HCT116 (cell line): ENCODE measurements around the gene PYY. TPM values are rescaled to one million over a fixed set of nuclear protein-coding genes. Genes with fewer than 3 reads are reported as not detected.

Source experiments
- ATAC-seq: fragments of 200-7000 bp; cut with Tn5 transposase; 2 replicates; pipeline ENCODE4 v1.9.1; 2020; ENCODE audit warnings: mild to moderate bottlenecking, moderate library complexity
- BruUV-seq: library from RNA; stranded (reverse); fragments of 400-500 nt; replicated peaks from 2 replicates; lab custom pipeline; 2021; lab: Mats Ljungman, UMichigan
- CTCF ChIA-PET: fragments of 300-600 bp; sonication (Branson Sonifier 250); formaldehyde crosslinking; loops from one replicate; lab custom pipeline; 2021; ENCODE audit warnings: antibody characterized with exemption; lab: Charles Lee
- POLR2A ChIA-PET: fragments of 300-600, 350-600 bp; sonication (Branson Sonifier 250); formaldehyde crosslinking; loops from one replicate; lab custom pipeline; 2021; ENCODE audit warnings: antibody characterized with exemption; lab: Charles Lee
- RAD21 ChIA-PET, 2 experiments: fragments of 300-600 bp; sonication (Branson Sonifier 250); formaldehyde crosslinking; loops; one replicate each; lab custom pipeline; 2023; ENCODE audit warnings: low total read pairs in 2 of 2; ENCODE audit not compliant: uncharacterized antibody in 2 of 2, unreplicated experiment in 2 of 2, low non-redundant PET in 1 of 2; lab: Charles Lee
- DNase-seq: peaks from one replicate; pipeline ENCODE4 v3.0.0-alpha.2; 2010; ENCODE audit warnings: low read depth, low spot score
- H2AFZ ChIP-seq: fragments of 200-600 bp; shearing (Covaris generic), sonication (generic); 2 replicates; pipeline ENCODE4 v1.6.1; 2017; ENCODE audit warnings: low read depth, mixed run types, mixed read lengths, antibody characterized with exemption, low read length; ENCODE audit not compliant: poor library complexity, severe bottlenecking
- H3K27ac ChIP-seq: 2 replicates; pipeline ENCODE4 v1.5.1; 2012; ENCODE audit warnings: low read depth, low read length
- H3K27me3 ChIP-seq: fragments of 200-600 bp; sonication (generic); 2 replicates; pipeline ENCODE4 v1.6.1; 2016; ENCODE audit warnings: mixed run types, low read length, mixed read lengths; ENCODE audit not compliant: insufficient read depth
- H3K36me3 ChIP-seq, 2 experiments: fragments of 200-500 bp in 1 of 2; fragments of 200-600 bp in 1 of 2; sonication (Bioruptor generic) in 1 of 2; sonication (generic) in 1 of 2; 2 replicates each; pipeline versions ENCODE4 v1.5.1 to v1.6.1; 2014 to 2016; ENCODE audit warnings: low read length in 2 of 2, inconsistent platforms in 1 of 2, mixed read lengths in 1 of 2, mixed run types in 1 of 2; ENCODE audit not compliant: insufficient read depth in 2 of 2, control insufficient read depth in 1 of 2
- H3K4me1 ChIP-seq, 2 experiments: fragments of 200-600 bp in 1 of 2; sonication (generic) in 1 of 2; 2 replicates each; pipeline versions ENCODE4 v1.5.1 to v1.6.1; 2012 to 2017; ENCODE audit warnings: low read length in 2 of 2, inconsistent platforms in 1 of 2, mild to moderate bottlenecking in 1 of 2, mixed read lengths in 1 of 2, mixed run types in 1 of 2, moderate library complexity in 1 of 2; ENCODE audit not compliant: insufficient read depth in 2 of 2, control insufficient read depth in 1 of 2
- H3K4me2 ChIP-seq: fragments of 200-600 bp; sonication (generic); 2 replicates; pipeline ENCODE4 v1.6.1; 2017; ENCODE audit warnings: mixed run types, low read length, mixed read lengths
- H3K4me3 ChIP-seq, 2 experiments: fragments of 200-600 bp in 1 of 2; sonication (generic) in 1 of 2; replicated peaks in 1 of 2; 2 replicates each; pipeline ENCODE4 v1.5.1; 2011 to 2016; ENCODE audit warnings: low read length in 2 of 2, control low read depth in 1 of 2, low read depth in 1 of 2, mild to moderate bottlenecking in 1 of 2, mixed read lengths in 1 of 2, mixed run types in 1 of 2
- H3K79me2 ChIP-seq: fragments of 200-600 bp; sonication (generic); 2 replicates; pipeline ENCODE4 v1.6.1; 2017; ENCODE audit warnings: mild to moderate bottlenecking, mixed run types, low read length, moderate library complexity, mixed read lengths; ENCODE audit not compliant: insufficient read depth
- H3K9ac ChIP-seq: fragments of 200-600 bp; sonication (generic); 2 replicates; pipeline ENCODE4 v1.6.1; 2016; ENCODE audit warnings: low read length, mixed read lengths
- H3K9me2 ChIP-seq: fragments of 200-600 bp; sonication (generic), shearing (Covaris generic); 2 replicates; pipeline ENCODE4 v1.6.1; 2017; ENCODE audit warnings: mixed run types, mild to moderate bottlenecking, moderate library complexity; ENCODE audit not compliant: insufficient read depth
- H3K9me3 ChIP-seq, 2 experiments: fragments of 200-500 bp in 1 of 2; fragments of 200-600 bp in 1 of 2; sonication (Bioruptor generic) in 1 of 2; sonication (generic) in 1 of 2; 2 replicates each; pipeline ENCODE4 v1.6.1; 2014 to 2017; ENCODE audit warnings: low read length in 2 of 2, mixed read lengths in 2 of 2, inconsistent platforms in 1 of 2, low read depth in 1 of 2, mild to moderate bottlenecking in 1 of 2, mixed run types in 1 of 2, moderate library complexity in 1 of 2; ENCODE audit not compliant: control insufficient read depth in 1 of 2, insufficient read depth in 1 of 2
- H4K20me1 ChIP-seq: fragments of 200-600 bp; sonication (generic), shearing (Covaris generic); 2 replicates; pipeline ENCODE4 v1.6.1; 2017; ENCODE audit warnings: mixed run types, mild to moderate bottlenecking, moderate library complexity; ENCODE audit not compliant: insufficient read depth
- EZH2 ChIP-seq: fragments of 200-600 bp; sonication (generic); IDR thresholded peaks from 2 replicates; pipeline ENCODE4 v1.6.1; 2017; ENCODE audit warnings: antibody characterized with exemption, mixed run types
- REST ChIP-seq: IDR thresholded peaks from 2 replicates; pipeline ENCODE4 v1.6.1; 2012; ENCODE audit warnings: low read depth
- ZBTB33 ChIP-seq: IDR thresholded peaks from 2 replicates; pipeline ENCODE4 v1.6.1; 2011; ENCODE audit warnings: mild to moderate bottlenecking, low read length, moderate library complexity; ENCODE audit not compliant: insufficient replicate concordance; ENCODE audit errors: extremely low read depth
- intact Hi-C: fragments of 100-400 bp; cut with micrococcal nuclease; formaldehyde crosslinking; loops from 2 replicates; pipeline ENCODE4 v1.10.0; 2022
- total RNA-seq: library from RNA; stranded (reverse); gene quantifications from one replicate; pipeline ENCODE4 v1.2.1, GENCODE V29; 2021; ENCODE audit not compliant: unreplicated experiment
- TF ChIP-seq, protein P1 (sequence below), 3 experiments: fragments of 200-600 bp in 1 of 3; sonication (generic) in 1 of 3; IDR thresholded peaks in 2 of 3; conservative IDR thresholded peaks in 1 of 3; 2 replicates each; pipeline ENCODE4 v1.5.1; 2012 to 2017; ENCODE audit warnings: low read depth in 2 of 3, low read length in 2 of 3, antibody characterized with exemption in 1 of 3, borderline replicate concordance in 1 of 3, control low read depth in 1 of 3, mild to moderate bottlenecking in 1 of 3, mixed read lengths in 1 of 3, mixed run types in 1 of 3, moderate library complexity in 1 of 3; ENCODE audit not compliant: insufficient read depth in 1 of 3

The PYY gene
- total RNA-seq, 1 experiment from 2014 or later = 0.52 TPM

- H3K4me3 ChIP-seq = no peak overlapping the region
- intact Hi-C loops = no loop called here
- DNase-seq = no peak
- TF ChIP-seq ZBTB33 = no peak
- TF ChIP-seq, protein P1, sequence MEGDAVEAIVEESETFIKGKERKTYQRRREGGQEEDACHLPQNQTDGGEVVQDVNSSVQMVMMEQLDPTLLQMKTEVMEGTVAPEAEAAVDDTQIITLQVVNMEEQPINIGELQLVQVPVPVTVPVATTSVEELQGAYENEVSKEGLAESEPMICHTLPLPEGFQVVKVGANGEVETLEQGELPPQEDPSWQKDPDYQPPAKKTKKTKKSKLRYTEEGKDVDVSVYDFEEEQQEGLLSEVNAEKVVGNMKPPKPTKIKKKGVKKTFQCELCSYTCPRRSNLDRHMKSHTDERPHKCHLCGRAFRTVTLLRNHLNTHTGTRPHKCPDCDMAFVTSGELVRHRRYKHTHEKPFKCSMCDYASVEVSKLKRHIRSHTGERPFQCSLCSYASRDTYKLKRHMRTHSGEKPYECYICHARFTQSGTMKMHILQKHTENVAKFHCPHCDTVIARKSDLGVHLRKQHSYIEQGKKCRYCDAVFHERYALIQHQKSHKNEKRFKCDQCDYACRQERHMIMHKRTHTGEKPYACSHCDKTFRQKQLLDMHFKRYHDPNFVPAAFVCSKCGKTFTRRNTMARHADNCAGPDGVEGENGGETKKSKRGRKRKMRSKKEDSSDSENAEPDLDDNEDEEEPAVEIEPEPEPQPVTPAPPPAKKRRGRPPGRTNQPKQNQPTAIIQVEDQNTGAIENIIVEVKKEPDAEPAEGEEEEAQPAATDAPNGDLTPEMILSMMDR (IDR thresholded peaks at IDR 0.05 in 2 of 3, conservative IDR thresholded peaks at IDR 0.05 in 1 of 3; ENCODE audit: borderline replicate concordance in 1 of 3, insufficient read depth in 1 of 3, low read depth in 2 of 3, low read length in 2 of 3) = no peak
- no peak for TF ChIP-seq EZH2
- TF ChIP-seq REST = no peak
- TF ChIP-seq, all 23 proteins: peak for 0
- H3K27me3 ChIP-seq = no peaks in the 10 kb centered on the region
- no peak overlapping the region for H3K9ac ChIP-seq
- H3K27ac ChIP-seq = no peak overlapping the region
- no peaks in the 10 kb centered on the region for H3K36me3 ChIP-seq
- no peak overlapping the region for H2AFZ ChIP-seq
- ChIA-PET CTCF (no interaction called here), RAD21 (no interaction called here), POLR2A (no interaction called here)
- ATAC-seq = no peak
- no peak overlapping the region for H3K4me2 ChIP-seq
- H3K9me3 ChIP-seq = no peaks in the 10 kb centered on the region
- no TSS peak for BruUV-seq
- no peaks in the 10 kb centered on the region for H3K9me2 ChIP-seq
- no peaks in the 10 kb centered on the region for H3K79me2 ChIP-seq
- no peaks in the 10 kb centered on the region for H4K20me1 ChIP-seq
- no peaks in the 10 kb centered on the region for H3K4me1 ChIP-seq
Observed at GRCh38 chr17:43986225-43986981, 32.7 kb upstream of the PYY start.
